Cardiac muscle cell (in vitro differentiated cells and primary cell): ENCODE measurements around the gene RBM19. TPM values are rescaled to one million over a fixed set of nuclear protein-coding genes. Genes with fewer than 3 reads are reported as not detected.

Experiments used
- DNase-seq, 2 donors: peaks; one replicate each; pipeline versions ENCODE4 v3.0.0 to v3.0.0-alpha.2; 2010 to 2017; ENCODE audit warnings: low read depth in 1 of 2, low spot score in 1 of 2
- H3K27ac ChIP-seq: fragments of 200-600 bp; sonication (generic); 2 replicates; pipeline ENCODE4 v1.5.1; 2016
- H3K27me3 ChIP-seq: fragments of 200-600 bp; sonication (generic); 2 replicates; pipeline ENCODE4 v1.6.0; 2016; ENCODE audit warnings: control low read depth
- H3K36me3 ChIP-seq: fragments of 200-600 bp; sonication (generic); 2 replicates; pipeline ENCODE4 v1.5.1; 2016; ENCODE audit warnings: control low read depth
- H3K4me1 ChIP-seq: fragments of 200-600 bp; sonication (generic); 2 replicates; pipeline ENCODE4 v1.8.1; 2017; ENCODE audit warnings: low read depth, mild to moderate bottlenecking, mixed run types
- H3K4me3 ChIP-seq: fragments of 200-600 bp; sonication (generic); 2 replicates; pipeline ENCODE4 v1.5.1; 2016; ENCODE audit warnings: mild to moderate bottlenecking
- H3K9me3 ChIP-seq: fragments of 200-600 bp; sonication (generic); 2 replicates; pipeline ENCODE4 v1.5.1; 2017; ENCODE audit warnings: low read depth, mild to moderate bottlenecking, control low read depth
- CTCF ChIP-seq: IDR thresholded peaks from 2 replicates; pipeline ENCODE4 v1.5.1; 2012; ENCODE audit warnings: low read depth, mild to moderate bottlenecking, low read length
- polyA plus RNA-seq: library from polyadenylated mRNA; unstranded; fragments of >200 nt; fragmentation: Nextera tagmentation; extraction: Ambion mirVana; gene quantifications from 2 replicates; pipeline ENCODE4 v1.2.1, GENCODE V29; 2016
- total RNA-seq: library from RNA; depleted of rRNA; stranded (reverse); fragments of >200 nt; gene quantifications from 2 replicates; pipeline ENCODE4 v1.2.3, GENCODE V29; 2016

The RBM19 gene
- total and polyA plus RNA-seq, 2 experiments from 2014 or later: 28.1 to 31.0 TPM

GRCh38 chr12:113983777-113984448, 17.8 kb upstream of the RBM19 start:
- no peaks in the 10 kb centered on the region for H3K4me1 ChIP-seq
- peaks cover 22% of the 10 kb centered on the region for H3K27me3 ChIP-seq
- no peak for DNase-seq
- no peak overlapping the region for H3K27ac ChIP-seq
- no peaks in the 10 kb centered on the region for H3K9me3 ChIP-seq
- no peaks in the 10 kb centered on the region for H3K36me3 ChIP-seq
- H3K4me3 ChIP-seq: no peak overlapping the region
- no peak for TF ChIP-seq CTCF

DNA sequence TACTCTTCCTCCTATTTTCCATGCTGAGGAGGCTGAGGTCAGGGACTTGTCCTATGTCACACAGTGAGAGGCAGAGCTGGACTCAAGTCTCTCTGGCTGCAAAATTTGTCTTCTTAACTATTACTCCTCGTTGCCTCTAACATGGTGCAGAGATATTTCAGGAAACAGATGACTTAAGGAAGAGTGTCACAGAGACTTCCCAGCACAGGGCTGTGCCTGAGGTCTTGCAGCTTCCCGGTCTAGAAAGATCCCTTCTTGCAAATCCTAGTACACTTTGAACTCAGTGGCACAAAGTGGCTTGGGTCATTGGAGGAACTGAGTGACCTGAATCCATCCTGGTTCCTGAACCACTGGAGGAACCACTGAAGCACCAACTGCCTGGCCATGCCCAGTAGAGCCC, 17.1 kb upstream of the RBM19 start:
- peaks cover 25% of the 10 kb centered on the region for H3K27me3 ChIP-seq
- no peak overlapping the region for H3K27ac ChIP-seq
- DNase-seq: no peak
- no peak for TF ChIP-seq CTCF
- H3K4me1 ChIP-seq: no peaks in the 10 kb centered on the region
- H3K36me3 ChIP-seq: no peaks in the 10 kb centered on the region
- no peaks in the 10 kb centered on the region for H3K9me3 ChIP-seq
- H3K4me3 ChIP-seq: no peak overlapping the region

DNA sequence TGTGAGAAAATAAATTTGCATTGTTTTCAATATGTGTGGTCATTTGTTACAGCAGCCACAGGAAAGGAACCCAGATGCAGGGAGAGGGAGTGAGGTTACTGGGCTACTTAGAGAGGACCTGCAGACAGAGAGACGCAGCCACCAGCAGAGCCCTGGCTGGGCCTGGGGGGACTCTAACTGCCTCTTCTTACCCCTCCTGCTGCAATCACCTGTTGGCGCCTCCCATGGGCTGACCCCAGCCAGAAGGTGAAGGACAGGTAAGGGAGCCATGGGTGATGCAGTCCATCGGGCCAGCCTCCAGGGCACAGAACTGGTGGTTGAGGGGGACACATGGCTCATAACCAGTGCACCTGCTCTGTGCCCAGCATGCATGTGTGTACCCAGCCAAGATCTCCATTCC, 15.8 kb upstream of the RBM19 start:
- peaks cover 31% of the 10 kb centered on the region for H3K27me3 ChIP-seq

GRCh38 chr12:113980537-113981337, 14.6 kb upstream of the RBM19 start:
- Histone ChIP-seq H3K27ac (no peak overlapping the region), H3K27me3 (peaks cover 36% of the 10 kb centered on the region), H3K4me3 (no peak overlapping the region), H3K36me3 (no peaks in the 10 kb centered on the region), H3K9me3 (no peaks in the 10 kb centered on the region), H3K4me1 (no peaks in the 10 kb centered on the region)
- peak; percentile 84 to 85 for DNase-seq
- peak; percentile 96 for TF ChIP-seq CTCF

More for the DNA sequence above, 15.8 kb upstream of the RBM19 start:
- no peaks in the 10 kb centered on the region for H3K9me3 ChIP-seq
- TF ChIP-seq CTCF: no peak
- no peak overlapping the region for H3K27ac ChIP-seq
- H3K4me3 ChIP-seq: no peak overlapping the region
- H3K36me3 ChIP-seq: no peaks in the 10 kb centered on the region
- H3K4me1 ChIP-seq: no peaks in the 10 kb centered on the region
- DNase-seq: no peak

DNA sequence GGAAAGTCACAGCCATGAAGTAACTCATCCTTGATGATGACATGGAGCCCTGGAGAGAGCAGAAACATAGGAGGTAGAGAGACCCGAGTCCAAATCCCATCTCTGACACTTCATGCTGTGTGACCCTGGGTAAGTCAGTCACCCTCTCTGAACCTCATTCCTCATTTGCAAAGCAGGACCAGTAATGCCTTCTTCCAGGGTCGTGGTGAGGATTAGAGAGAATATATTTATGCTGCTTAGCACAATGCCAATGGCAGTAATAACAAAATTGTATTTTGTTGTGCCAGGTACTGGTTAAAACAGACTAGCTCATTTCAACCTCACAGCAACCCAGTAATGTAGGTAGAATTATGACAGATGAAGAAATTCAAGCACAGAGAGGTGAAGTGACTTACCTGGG, 13.9 kb upstream of the RBM19 start:
- DNase-seq: no peak
- no peaks in the 10 kb centered on the region for H3K4me1 ChIP-seq
- H3K4me3 ChIP-seq: no peak overlapping the region
- H3K9me3 ChIP-seq: no peaks in the 10 kb centered on the region
- no peaks in the 10 kb centered on the region for H3K36me3 ChIP-seq
- TF ChIP-seq CTCF: no peak
- H3K27me3 ChIP-seq: peaks cover 43% of the 10 kb centered on the region
- no peak overlapping the region for H3K27ac ChIP-seq
